Skeletal muscle tissue (tissue), 4 donors: ENCODE measurements around the gene PDIK1L. TPM values are rescaled to one million over a fixed set of nuclear protein-coding genes. Genes with fewer than 3 reads are reported as not detected.

Experiments used
- H3K27ac ChIP-seq: one replicate; pipeline ENCODE4 v1.7.0; 2013; ENCODE audit warnings: mild to moderate bottlenecking, low read depth, low read length, inconsistent platforms
- H3K27me3 ChIP-seq, 3 donors: one replicate each; pipeline ENCODE4 v1.7.0; 2013; ENCODE audit warnings: low read length in 3 of 3; ENCODE audit not compliant: control insufficient read depth in 3 of 3, insufficient read depth in 3 of 3
- H3K36me3 ChIP-seq, 3 donors: one replicate each; pipeline ENCODE4 v1.7.0; 2013; ENCODE audit warnings: low read length in 3 of 3; ENCODE audit not compliant: control insufficient read depth in 3 of 3, insufficient read depth in 3 of 3
- H3K4me1 ChIP-seq, 3 donors: one replicate each; pipeline ENCODE4 v1.7.0; 2013; ENCODE audit warnings: low read length in 3 of 3, mild to moderate bottlenecking in 3 of 3; ENCODE audit not compliant: control insufficient read depth in 3 of 3, insufficient read depth in 3 of 3
- H3K4me3 ChIP-seq, 3 donors: one replicate each; pipeline ENCODE4 v1.7.0; 2013; ENCODE audit warnings: low read length in 3 of 3
- H3K9ac ChIP-seq, 3 donors: one replicate each; pipeline ENCODE4 v1.7.0; 2013; ENCODE audit warnings: low read length in 3 of 3, mild to moderate bottlenecking in 3 of 3, moderate library complexity in 2 of 3, low read depth in 1 of 3
- H3K9me3 ChIP-seq, 3 donors: one replicate each; pipeline ENCODE4 v1.7.0; 2013; ENCODE audit warnings: low read length in 3 of 3; ENCODE audit not compliant: control insufficient read depth in 3 of 3
- total RNA-seq: library from RNA; depleted of rRNA; stranded (reverse); fragments of >200 nt; gene quantifications from one replicate; pipeline ENCODE4 v1.2.3, GENCODE V29; 2014
- donor health status: Osteomylitis.

PDIK1L gene
- total RNA-seq, 1 donor from 2014 or later = 7.8 TPM

DNA sequence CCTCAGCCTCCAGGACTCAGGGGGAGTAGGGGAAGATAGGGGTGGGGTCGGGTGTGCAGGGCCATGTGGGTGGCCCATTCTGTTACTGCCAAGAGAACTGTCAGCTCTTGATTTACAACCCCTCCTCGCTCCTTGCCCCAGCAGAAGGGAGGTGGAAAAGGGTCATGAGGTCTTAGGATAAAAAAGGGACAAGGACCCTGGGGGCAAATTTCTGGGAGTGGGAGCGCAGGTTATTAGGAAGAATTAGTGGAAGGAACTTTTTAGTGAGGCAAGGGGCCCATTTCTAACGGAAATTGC is 48.1 kb downstream of the PDIK1L start:
- no peaks in the 10 kb centered on the region for H3K36me3 ChIP-seq
- H3K9ac ChIP-seq = peak overlapping the region in 2 of 3 donors; percentile 59 to 69
- peak overlapping the region; percentile 54 to 70 (median 65) for H3K4me3 ChIP-seq
- H3K9me3 ChIP-seq = no peaks in the 10 kb centered on the region
- H3K27ac ChIP-seq = peak overlapping the region; percentile 74
- H3K4me1 ChIP-seq = peaks cover 21 to 53% (median 36%) of the 10 kb centered on the region in 3 donors
- peaks cover 5 to 10% (median 9%) of the 10 kb centered on the region in 3 donors for H3K27me3 ChIP-seq

DNA sequence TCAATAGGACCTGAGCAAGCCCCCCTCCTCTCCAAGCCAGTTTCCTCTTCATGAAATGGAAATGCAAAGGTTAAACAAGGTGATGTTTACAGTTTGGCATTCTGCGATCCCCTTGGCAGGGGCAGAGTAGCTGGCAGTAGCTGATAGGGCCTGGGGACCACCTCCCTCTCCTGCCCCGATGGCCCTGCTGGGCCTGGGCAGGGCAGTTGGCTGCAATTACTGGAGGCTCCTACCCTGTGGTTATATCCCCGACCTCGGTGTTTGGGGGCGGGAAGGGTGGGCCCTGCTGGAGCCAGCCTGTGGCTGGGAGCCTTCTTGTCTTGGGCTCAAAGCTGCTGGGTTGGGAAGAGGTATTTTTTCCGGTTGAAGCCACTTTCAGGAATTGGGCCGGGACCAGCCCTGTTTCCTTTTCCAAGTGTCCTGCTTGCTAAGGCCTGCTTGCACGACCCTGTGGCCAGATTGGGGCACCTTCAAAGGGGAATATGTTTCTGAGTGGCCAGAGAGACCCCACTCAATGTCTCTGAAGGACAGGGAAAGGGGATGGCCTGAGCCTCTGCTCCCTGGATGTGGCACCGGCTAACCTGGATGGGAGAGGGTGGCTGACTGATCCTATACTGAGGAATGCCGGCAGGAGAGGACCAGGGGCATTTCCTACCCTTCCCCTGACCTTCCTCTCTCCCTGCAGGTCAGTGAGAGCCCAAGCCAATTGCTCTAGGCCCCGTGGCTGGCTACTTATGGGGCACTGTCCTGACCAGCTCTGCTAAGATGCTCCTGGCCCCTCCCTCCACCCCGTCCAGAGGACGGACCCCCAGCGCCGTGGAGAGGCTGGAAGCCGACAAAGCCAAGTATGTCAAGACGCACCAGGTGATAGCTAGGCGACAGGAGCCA is 49.1 kb downstream of the PDIK1L start:
- no peaks in the 10 kb centered on the region for H3K9me3 ChIP-seq
- H3K27ac ChIP-seq = peak overlapping the region; percentile 60
- peak overlapping the region; percentile 56 to 81 (median 77) for H3K4me3 ChIP-seq
- no peaks in the 10 kb centered on the region for H3K36me3 ChIP-seq
- peaks cover 19 to 52% (median 38%) of the 10 kb centered on the region in 3 donors for H3K4me1 ChIP-seq
- peaks cover under 1 to 9% (median 5%) of the 10 kb centered on the region in 3 donors for H3K27me3 ChIP-seq
- H3K9ac ChIP-seq = peak overlapping the region; percentile 57 to 83 (median 75)

DNA sequence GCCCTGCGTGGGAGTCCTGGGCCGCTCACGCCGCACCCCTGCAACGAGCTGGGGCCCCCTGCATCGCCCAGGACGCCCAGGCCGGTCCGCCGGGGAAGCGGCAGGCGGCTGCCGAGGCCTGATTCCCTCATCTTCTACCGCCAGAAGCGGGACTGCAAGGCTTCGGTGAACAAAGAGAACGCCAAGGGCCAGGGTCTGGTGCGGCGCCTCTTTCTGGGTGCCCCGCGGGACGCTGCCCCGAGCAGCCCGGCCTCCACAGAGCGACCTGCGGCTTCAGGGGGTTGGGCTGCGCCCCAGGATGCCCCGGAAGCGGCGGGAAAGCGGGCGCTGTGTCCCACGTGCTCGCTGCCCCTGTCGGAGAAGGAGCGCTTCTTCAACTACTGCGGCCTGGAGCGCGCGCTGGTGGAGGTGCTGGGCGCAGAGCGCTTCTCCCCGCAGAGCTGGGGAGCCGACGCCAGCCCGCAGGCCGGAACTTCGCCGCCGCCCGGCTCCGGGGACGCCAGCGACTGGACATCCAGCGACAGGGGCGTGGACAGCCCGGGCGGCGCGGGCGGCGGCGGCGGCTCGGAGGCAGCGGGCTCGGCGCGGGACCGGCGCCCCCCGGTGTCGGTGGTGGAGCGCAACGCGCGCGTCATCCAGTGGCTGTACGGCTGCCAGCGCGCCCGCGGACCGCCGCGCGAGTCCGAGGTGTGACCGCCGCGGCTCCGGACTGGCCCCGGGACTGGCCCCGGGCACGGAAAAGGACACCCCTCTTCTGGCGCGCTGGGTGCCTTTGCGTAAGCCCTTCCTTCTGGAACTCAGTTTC is 50.0 kb downstream of the PDIK1L start:
- no peaks in the 10 kb centered on the region for H3K36me3 ChIP-seq
- peak overlapping the region; percentile 70 to 83 (median 81) for H3K9ac ChIP-seq
- peaks cover 0 to 2% (median 0%) of the 10 kb centered on the region in 3 donors for H3K27me3 ChIP-seq
- peak overlapping the region; percentile 81 for H3K27ac ChIP-seq
- H3K4me3 ChIP-seq = peak overlapping the region; percentile 54 to 81 (median 77)
- H3K9me3 ChIP-seq = no peaks in the 10 kb centered on the region
- peaks cover 17 to 46% (median 38%) of the 10 kb centered on the region in 3 donors for H3K4me1 ChIP-seq

DNA sequence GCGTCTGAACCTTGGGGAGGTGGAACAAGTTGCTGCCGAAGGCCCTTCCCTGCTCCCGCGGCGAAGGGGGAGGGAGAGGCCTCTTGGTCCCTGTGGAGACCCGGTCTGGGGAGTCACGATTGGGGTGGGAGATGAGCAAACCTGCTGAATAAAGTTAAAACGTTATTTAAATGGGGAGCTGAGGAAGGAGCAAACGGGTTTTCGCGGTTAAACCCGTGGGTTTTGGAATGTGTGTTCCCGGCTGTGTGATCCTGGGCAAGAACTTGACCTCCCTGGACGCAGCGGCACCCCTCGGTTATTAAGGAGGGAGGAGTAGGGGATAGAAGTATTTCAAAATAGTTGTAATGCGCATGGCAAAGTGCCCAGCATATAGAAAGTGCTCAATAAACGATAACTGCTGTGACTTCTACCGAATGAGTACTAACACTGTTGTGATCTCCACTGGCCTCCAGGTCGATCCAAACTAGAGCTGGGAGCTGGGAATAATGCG is 50.6 kb downstream of the PDIK1L start:
- no peaks in the 10 kb centered on the region for H3K36me3 ChIP-seq
- no peaks in the 10 kb centered on the region for H3K9me3 ChIP-seq
- peak overlapping the region; percentile 48 to 81 (median 77) for H3K4me3 ChIP-seq
- H3K27ac ChIP-seq = peak overlapping the region; percentile 81
- peak overlapping the region; percentile 70 to 83 (median 81) for H3K9ac ChIP-seq
- no peaks in the 10 kb centered on the region for H3K27me3 ChIP-seq
- H3K4me1 ChIP-seq = peaks cover 17 to 46% (median 38%) of the 10 kb centered on the region in 3 donors

DNA sequence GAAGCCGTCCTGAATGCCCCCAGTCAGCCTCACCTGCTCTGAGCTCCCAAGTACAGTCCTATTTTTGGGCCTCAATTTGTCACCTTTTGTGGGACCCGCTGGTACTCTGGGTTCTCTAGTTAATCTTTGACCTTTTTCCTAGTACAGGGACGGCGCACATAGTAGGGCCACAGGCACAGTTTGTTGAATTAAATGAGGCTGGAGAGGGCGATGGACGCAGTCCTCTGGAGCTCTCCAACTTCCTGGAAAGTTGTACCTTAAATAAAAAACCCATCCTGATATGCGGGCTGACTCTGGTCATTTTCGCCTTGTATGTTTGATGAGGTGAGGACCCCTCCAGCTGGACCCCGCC is 52.0 kb downstream of the PDIK1L start:
- Histone ChIP-seq H3K4me1 (peaks cover 17 to 37% (median 35%) of the 10 kb centered on the region in 3 donors), H3K27me3 (no peaks in the 10 kb centered on the region), H3K4me3 (peak overlapping the region in 2 of 3 donors; percentile 46 to 64), H3K9ac (peak overlapping the region in 1 of 3 donors; percentile 81), H3K36me3 (no peaks in the 10 kb centered on the region), H3K27ac (no peak overlapping the region), H3K9me3 (no peaks in the 10 kb centered on the region)

DNA sequence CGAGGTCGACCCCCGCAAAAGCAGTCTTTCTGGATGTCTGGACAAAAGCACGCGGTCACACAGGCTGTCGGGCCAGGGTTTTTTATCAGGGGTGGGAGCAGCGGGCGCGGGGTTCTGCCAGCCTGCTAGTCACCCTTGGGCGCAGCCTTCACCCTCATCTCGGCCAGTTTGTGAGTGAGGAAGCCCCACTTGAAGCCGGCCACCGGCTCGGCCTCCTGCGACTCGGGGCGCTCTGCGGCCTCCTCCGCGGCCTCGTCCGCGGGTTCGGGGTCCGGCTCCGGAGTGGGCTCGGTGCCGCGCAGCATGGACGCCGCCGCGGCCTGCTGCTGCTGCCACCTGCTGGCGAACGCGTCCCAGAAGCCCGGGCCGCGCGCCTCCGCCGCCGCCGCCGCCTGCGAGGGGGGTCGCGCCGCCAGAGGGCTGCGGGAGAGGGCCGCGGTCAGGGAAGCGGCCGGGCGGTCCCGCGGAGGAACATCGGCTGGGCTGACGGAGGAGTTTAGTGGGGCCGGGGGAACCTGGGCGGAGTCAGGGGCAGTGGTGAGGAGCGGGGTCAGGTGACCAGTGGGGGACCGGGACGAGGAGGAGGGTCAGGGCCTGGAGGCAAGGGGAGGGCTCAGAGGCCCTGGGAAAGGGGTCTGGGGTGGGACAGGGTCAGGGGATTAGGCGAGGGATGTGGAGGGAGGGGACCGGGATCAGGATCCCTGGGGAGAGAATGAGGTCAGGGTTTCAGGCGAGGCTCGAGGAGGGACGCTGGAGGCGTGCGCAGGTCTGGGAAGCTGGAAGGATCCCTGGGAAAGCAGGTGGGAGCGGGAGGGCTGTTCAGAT is 52.6 kb downstream of the PDIK1L start:
- peaks cover 20 to 34% (median 34%) of the 10 kb centered on the region in 3 donors for H3K4me1 ChIP-seq
- no peak overlapping the region for H3K27ac ChIP-seq
- H3K36me3 ChIP-seq = no peaks in the 10 kb centered on the region
- no peaks in the 10 kb centered on the region for H3K27me3 ChIP-seq
- H3K9ac ChIP-seq = peak overlapping the region in 2 of 3 donors; percentile 56 to 81
- peak overlapping the region in 2 of 3 donors; percentile 46 to 64 for H3K4me3 ChIP-seq
- H3K9me3 ChIP-seq = no peaks in the 10 kb centered on the region

DNA sequence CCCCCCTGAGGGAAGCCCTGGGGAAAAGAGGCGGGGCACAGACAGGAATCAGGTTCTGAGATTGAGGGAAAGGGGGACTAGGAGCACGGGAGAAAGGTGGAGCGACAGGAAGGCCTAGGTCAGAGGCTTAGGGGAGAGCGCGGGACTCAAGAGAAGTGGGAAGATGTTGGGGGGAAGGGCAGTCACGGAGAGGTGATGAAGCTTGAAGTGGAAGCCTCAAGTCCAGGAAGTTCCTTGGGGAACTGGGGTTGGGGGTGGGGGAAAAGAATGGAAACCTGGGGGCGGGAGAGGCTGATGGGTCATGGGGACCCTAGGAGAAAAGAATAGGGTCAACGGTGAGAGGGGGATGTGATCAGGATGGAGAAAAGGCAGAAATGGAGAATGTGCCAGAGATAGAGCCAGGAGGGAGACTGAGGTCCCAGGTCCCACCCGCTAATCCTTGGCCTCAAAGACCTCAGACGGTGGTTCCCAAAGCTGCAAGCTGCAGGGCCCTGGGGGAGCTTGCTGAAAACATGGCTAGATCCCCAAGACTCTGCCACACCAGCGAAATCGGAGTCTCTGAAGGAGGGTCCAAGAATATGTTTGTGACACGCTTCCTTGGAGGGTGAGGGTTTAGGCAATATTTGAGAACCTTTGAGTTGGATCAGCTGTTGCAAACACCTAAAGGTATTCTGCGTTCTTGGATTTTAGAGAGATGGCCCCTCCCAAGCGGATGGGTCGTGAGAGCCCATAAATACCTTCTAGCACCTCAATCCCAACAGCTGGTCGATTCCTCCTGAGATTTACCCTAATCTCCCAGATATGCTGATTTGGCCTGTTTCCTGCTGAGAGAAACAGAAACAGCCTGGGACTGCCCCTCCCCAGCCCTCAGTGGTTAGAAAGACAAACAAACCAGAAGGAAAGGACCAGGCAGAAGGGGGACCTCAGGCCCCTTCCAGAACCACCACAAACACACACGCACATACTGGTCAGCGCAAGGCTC is 53.5 kb downstream of the PDIK1L start:
- Histone ChIP-seq H3K27ac (no peak overlapping the region), H3K36me3 (no peaks in the 10 kb centered on the region), H3K9me3 (no peaks in the 10 kb centered on the region), H3K27me3 (no peaks in the 10 kb centered on the region), H3K4me3 (peak overlapping the region in 1 of 3 donors; percentile 64), H3K9ac (peak overlapping the region in 1 of 3 donors; percentile 81), H3K4me1 (peaks cover 25 to 37% (median 32%) of the 10 kb centered on the region in 3 donors)

DNA sequence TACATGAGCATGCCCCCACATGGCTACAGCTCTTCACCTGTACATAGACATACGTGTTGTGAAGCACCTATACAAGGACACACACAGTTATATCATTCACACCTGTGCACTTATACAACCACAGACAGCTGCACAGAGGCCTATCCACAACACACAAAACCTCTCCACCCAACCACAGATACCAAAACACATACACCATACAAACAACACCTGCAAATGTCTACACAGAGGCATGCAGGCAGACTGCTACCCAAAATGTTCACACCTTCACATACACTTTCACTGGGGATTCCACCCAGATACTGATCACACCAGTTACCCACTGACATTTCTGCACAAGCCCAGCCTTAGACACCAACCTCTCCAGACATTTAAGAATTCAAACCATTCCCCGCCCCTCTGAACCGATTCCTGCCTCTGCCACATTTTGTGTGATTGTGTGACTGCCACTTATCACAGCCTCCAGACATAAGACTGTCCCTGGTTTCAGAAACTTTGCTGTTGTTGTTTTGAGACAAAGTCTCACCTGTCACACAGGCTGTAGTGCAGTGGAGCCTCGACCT is 55.2 kb downstream of the PDIK1L start:
- H3K27me3 ChIP-seq = no peaks in the 10 kb centered on the region
- H3K36me3 ChIP-seq = peaks cover 0 to 9% (median 5%) of the 10 kb centered on the region in 3 donors
- H3K4me1 ChIP-seq = peaks cover 34 to 40% (median 35%) of the 10 kb centered on the region in 3 donors

More for the DNA sequence above, 55.2 kb downstream of the PDIK1L start:
- no peak overlapping the region for H3K9ac ChIP-seq
- H3K4me3 ChIP-seq = no peak overlapping the region
- no peaks in the 10 kb centered on the region for H3K9me3 ChIP-seq
- no peak overlapping the region for H3K27ac ChIP-seq
